HG02852 (cell line): ENCODE data around the gene DGUOK.
A peak's percentile ranks its signal among the peaks of the same experiment; 100 is the strongest.

Experiments
- ATAC-seq: cut with Tn5 transposase; IDR thresholded peaks from one replicate; pipeline ENCODE4 v1.9.1; 2021; ENCODE audit warnings: mild to moderate bottlenecking, moderate library complexity; ENCODE audit not compliant: unreplicated experiment

Gene DGUOK

GRCh38 chr2:73946215-73946614, 19.5 kb downstream of the DGUOK start:
- no peak for ATAC-seq

- no peak for ATAC-seq
Measured at GRCh38 chr2:73946666-73947065, 20.0 kb downstream of the DGUOK start.

- no peak for ATAC-seq
Measured at GRCh38 chr2:73947412-73948018, 20.8 kb downstream of the DGUOK start.

- no peak for ATAC-seq
Measured at GRCh38 chr2:73949802-73950201, 23.1 kb downstream of the DGUOK start.

- ATAC-seq, result no peak
Measured at GRCh38 chr2:73952499-73953446, 26.1 kb downstream of the DGUOK start.

- no peak for ATAC-seq
Measured at GRCh38 chr2:73956218-73956865, 29.7 kb downstream of the DGUOK start.

GRCh38 chr2:73961274-73961673, 34.6 kb downstream of the DGUOK start:
- ATAC-seq, result no peak

GRCh38 chr2:73961823-73962615, 35.3 kb downstream of the DGUOK start:
- ATAC-seq, result no peak

- no peak for ATAC-seq
Measured at GRCh38 chr2:73962798-73963197, 36.1 kb downstream of the DGUOK start.

- ATAC-seq, result peak; percentile 82
Measured at GRCh38 chr2:73963385-73964120, 36.9 kb downstream of the DGUOK start.

GRCh38 chr2:73964223-73964622, 37.5 kb downstream of the DGUOK start:
- peak; percentile 6 for ATAC-seq

GRCh38 chr2:73965053-73965452, 38.4 kb downstream of the DGUOK start:
- ATAC-seq, result no peak

- ATAC-seq, result no peak
Measured at GRCh38 chr2:73968357-73968937, 41.8 kb downstream of the DGUOK start.

GRCh38 chr2:73969356-73969755, 42.7 kb downstream of the DGUOK start:
- ATAC-seq, result no peak

- no peak for ATAC-seq
Measured at GRCh38 chr2:73970141-73970803, 43.6 kb downstream of the DGUOK start.

GRCh38 chr2:73970850-73971471, 44.3 kb downstream of the DGUOK start:
- peak; percentile 74 for ATAC-seq

- no peak for ATAC-seq
Measured at GRCh38 chr2:73971722-73972121, 45.0 kb downstream of the DGUOK start.

GRCh38 chr2:73972846-73973245, 46.2 kb downstream of the DGUOK start:
- peak; percentile 43 for ATAC-seq

- no peak for ATAC-seq
Measured at GRCh38 chr2:73975731-73976130, 49.1 kb downstream of the DGUOK start.
